K562 (cell line): ENCODE results near the gene SERPINF2. TPM values are rescaled to one million over a fixed set of nuclear protein-coding genes. Genes with fewer than 3 reads are reported as not detected.

ENCODE experiments used
- ATAC-seq: fragments of 200-7000 bp; cut with Tn5 transposase; 3 replicates; pipeline ENCODE4 v1.9.1; 2020; ENCODE audit warnings: moderate library complexity
- BruUV-seq: library from RNA; stranded (reverse); fragments of 400-500 nt; replicated peaks from 2 replicates; lab custom pipeline; 2021; lab: Mats Ljungman, UMichigan
- CTCF ChIA-PET: fragments of 300-600 bp; formaldehyde crosslinking; extraction: SDS; loops from one replicate; lab custom pipeline; 2021; ENCODE audit warnings: low intra/inter-chr PET ratio; lab: Yijun Ruan, JAX
- POLR2A ChIA-PET: fragments of 300-600, 350-650 bp; sonication (Branson Sonifier 250); formaldehyde crosslinking; extraction: SDS; loops from one replicate; lab custom pipeline; 2021; ENCODE audit warnings: antibody characterized with exemption, inconsistent platforms; lab: Yijun Ruan, JAX
- DNase-seq, 4 experiments: peaks; one replicate each; pipeline versions ENCODE4 v3.0.0 to v3.0.0-alpha.2; 2011 to 2018; ENCODE audit warnings: low spot score in 3 of 4, mixed read lengths in 3 of 4; ENCODE audit errors: extremely low read depth in 1 of 4
- FAIRE-seq: peaks from 2 replicates; lab custom pipeline; 2011; peaks lifted over from hg19 to GRCh38; lab: Jason Lieb, UNC
- H2AFZ ChIP-seq: 2 replicates; pipeline ENCODE4 v1.6.0; 2011; ENCODE audit warnings: low read depth, low read length, control low read depth, inconsistent platforms
- H3K27ac ChIP-seq: fragments of 200-600 bp; 3 replicates; pipeline ENCODE4 v1.8.0; 2011; ENCODE audit warnings: low read depth, mild to moderate bottlenecking, control low read depth, inconsistent platforms, low read length, moderate library complexity, mixed read lengths; ENCODE audit errors: extremely low read depth
- H3K27me3 ChIP-seq, 2 experiments: fragments of 300-600 bp in 1 of 2; 2 replicates in 1 of 2; 3 replicates in 1 of 2; pipeline versions ENCODE4 v1.6.0 to v1.8.0; 2011; ENCODE audit warnings: inconsistent platforms in 2 of 2, low read length in 2 of 2, mild to moderate bottlenecking in 1 of 2, mixed read lengths in 1 of 2, moderate library complexity in 1 of 2; ENCODE audit not compliant: control insufficient read depth in 2 of 2, insufficient read depth in 2 of 2
- H3K36me3 ChIP-seq: fragments of 300-600 bp; 3 replicates; pipeline ENCODE4 v1.8.0; 2011; ENCODE audit warnings: mild to moderate bottlenecking, low read length, inconsistent platforms; ENCODE audit not compliant: control insufficient read depth, insufficient read depth
- H3K4me1 ChIP-seq, 2 experiments: fragments of 200-600 bp in 1 of 2; replicated peaks in 1 of 2; 2 replicates in 1 of 2; 3 replicates in 1 of 2; pipeline versions ENCODE4 v1.5.1 to v1.8.0; 2011; ENCODE audit warnings: inconsistent platforms in 2 of 2, low read length in 2 of 2, mild to moderate bottlenecking in 1 of 2, mixed read lengths in 1 of 2, moderate library complexity in 1 of 2; ENCODE audit not compliant: control insufficient read depth in 2 of 2, insufficient read depth in 2 of 2
- H3K4me2 ChIP-seq: 2 replicates; pipeline ENCODE4 v1.6.1; 2011; ENCODE audit warnings: low read length, control low read depth, inconsistent platforms, mixed read lengths; ENCODE audit not compliant: insufficient read depth
- H3K4me3 ChIP-seq: fragments of 200-600 bp; sonication (generic), shearing (Covaris generic); 2 replicates; pipeline ENCODE4 v1.5.1; 2016; ENCODE audit warnings: control low read depth, inconsistent platforms
- H3K79me2 ChIP-seq: fragments of 200-600 bp; 3 replicates; pipeline ENCODE4 v1.8.0; 2011; ENCODE audit warnings: low read length, inconsistent platforms; ENCODE audit not compliant: control insufficient read depth, insufficient read depth
- H3K9ac ChIP-seq, 2 experiments: 2 replicates each; pipeline versions ENCODE4 v1.6.0 to v1.6.1; 2011; ENCODE audit warnings: low read depth in 2 of 2, low read length in 2 of 2, control low read depth in 1 of 2, inconsistent platforms in 1 of 2, mild to moderate bottlenecking in 1 of 2, mixed read lengths in 1 of 2; ENCODE audit not compliant: insufficient read depth in 1 of 2
- H3K9me1 ChIP-seq: one replicate; pipeline ENCODE4 v1.6.0; 2011; ENCODE audit warnings: inconsistent platforms, mild to moderate bottlenecking, low read length, moderate library complexity; ENCODE audit not compliant: control insufficient read depth, insufficient read depth
- H3K9me3 ChIP-seq: replicated peaks from 2 replicates; pipeline ENCODE4 v1.5.1; 2011; ENCODE audit warnings: low read depth, low read length, inconsistent platforms; ENCODE audit not compliant: control insufficient read depth, insufficient read depth
- H4K20me1 ChIP-seq: replicated peaks from 2 replicates; pipeline ENCODE4 v1.6.1; 2011; ENCODE audit warnings: low read length, inconsistent platforms, mixed read lengths; ENCODE audit not compliant: control insufficient read depth, insufficient read depth
- CBFA2T3 ChIP-seq: fragments of 450-650 bp; IDR thresholded peaks from 2 replicates; pipeline ENCODE4 v1.6.1; 2017
- CBX2 ChIP-seq: fragments of 200-600 bp; sonication (generic); IDR thresholded peaks from one replicate; pipeline ENCODE4 v1.6.1; 2012; ENCODE audit warnings: mild to moderate bottlenecking, low read length, inconsistent platforms; ENCODE audit not compliant: insufficient read depth, poor library complexity, severe bottlenecking
- ILK ChIP-seq: fragments of 450-650 bp; IDR thresholded peaks from 2 replicates; pipeline ENCODE4 v1.6.1; 2016; ENCODE audit warnings: missing genetic modification characterization, low read depth, mild to moderate bottlenecking, missing compliant biosample characterization, moderate library complexity, borderline replicate concordance
- KLF13 ChIP-seq: fragments of 450-650 bp; IDR thresholded peaks from 2 replicates; pipeline ENCODE4 v1.6.1; 2016; ENCODE audit warnings: missing genetic modification characterization, low read depth, mild to moderate bottlenecking, missing compliant biosample characterization, moderate library complexity, borderline replicate concordance
- MAFF ChIP-seq: IDR thresholded peaks from 2 replicates; pipeline ENCODE4 v1.6.1; 2012; ENCODE audit warnings: low read length, improper control_type of control experiment
- ZNF586 ChIP-seq: fragments of 450-650 bp; formaldehyde crosslinking; conservative IDR thresholded peaks from 2 replicates; pipeline ENCODE4 v1.4.0; 2020; ENCODE audit warnings: mild to moderate bottlenecking, moderate library complexity
- ZNF696 ChIP-seq: fragments of 250-450 bp; sonication (Bioruptor Pico); conservative IDR thresholded peaks from 2 replicates; pipeline ENCODE4 v1.4.0; 2020; ENCODE audit warnings: mild to moderate bottlenecking, moderate library complexity
- WGBS: fragments of 100-300 bp; shearing (Covaris generic); methylation state at CpG from one replicate; pipeline ENCODE4 v1.1.6; 2016; ENCODE audit warnings: low coverage, mixed read lengths; ENCODE audit not compliant: insufficient coverage; ENCODE audit errors: missing lambda C conversion rate; 5-methylcytosine and 5-hydroxymethylcytosine counted together
- in situ Hi-C: fragments of 300-500 bp; cut with MboI; formaldehyde crosslinking; loops from 4 replicates; pipeline ENCODE4 v1.15.0; 2018; ENCODE audit warnings: inconsistent platforms, mixed read lengths
- intact Hi-C: fragments of 100-400 bp; cut with micrococcal nuclease; formaldehyde crosslinking; loops from 2 replicates; pipeline ENCODE4 v1.14.2; 2022
- polyA plus RNA-seq, 8 experiments: library from polyadenylated mRNA; depleted of rRNA in 4 of 8; stranded (reverse) in 5 of 8; unstranded in 3 of 8; fragments of >200 nt; fragmentation: Nextera tagmentation in 2 of 8; fragmentation: Illumina TruSeq in 1 of 8; extraction: Ambion mirVana in 2 of 8; extraction: Trizol in 1 of 8; gene quantifications; 2 replicates each; pipeline versions ENCODE4 v1.2.1 to v1.2.3, GENCODE V29; 2011 to 2014; ENCODE audit warnings: inconsistent platforms in 1 of 8, missing spikeins in 1 of 8
- total RNA-seq, 7 experiments: library from RNA; depleted of rRNA in 6 of 7; stranded (reverse); fragments of >200 nt in 6 of 7; fragmentation: Illumina TruSeq in 2 of 7; extraction: Trizol in 2 of 7; gene quantifications; 2 replicates each; pipeline versions ENCODE4 v1.2.1 to v1.2.3, GENCODE V29; 2011 to 2021; ENCODE audit warnings: low replicate concordance in 1 of 7

The SERPINF2 gene
- total and polyA plus RNA-seq, 9 of the 15 experiments (the other 6 are each of a cell fraction or from before 2014, with no cell fraction given): 0.22 TPM; not detected in 8

- FAIRE-seq (no peak), DNase-seq (no peak), ATAC-seq (no peak)
- ChIA-PET CTCF (no interaction called here), POLR2A (interaction anchor here (0.6 kb wide), 1 partner anchor 18 kb away, joined by 4 read pairs; no protein-coding TSS in a partner anchor)
- intact Hi-C loops: no loop called here
- H3K9ac ChIP-seq: no peak overlapping the region; a peak in 1 of 4 replicates
- H3K9me1 ChIP-seq: no peaks in the 10 kb centered on the region
- peaks cover 0 to 21% of the 10 kb centered on the region in 2 experiments; a peak in 2 of 5 replicates for H3K4me1 ChIP-seq
- H3K27ac ChIP-seq: no peak overlapping the region
- H3K4me2 ChIP-seq: no peak overlapping the region
- no peak for TF ChIP-seq ZNF586 (CRISPR knock-in tag)
- TF ChIP-seq CBX2: no peak
- TF ChIP-seq ZNF696 (CRISPR knock-in tag): no peak
- no peak for TF ChIP-seq KLF13 (tag)
- no peak for TF ChIP-seq MAFF
- TF ChIP-seq CBFA2T3: no peak
- no peak for TF ChIP-seq ILK (tag)
- no peaks in the 10 kb centered on the region for H3K36me3 ChIP-seq
- H4K20me1 ChIP-seq: no peaks in the 10 kb centered on the region
- peaks cover 5 to 12% of the 10 kb centered on the region in 2 experiments; a peak in 4 of 5 replicates for H3K27me3 ChIP-seq
- H3K9me3 ChIP-seq: no peaks in the 10 kb centered on the region
- no peaks in the 10 kb centered on the region for H3K79me2 ChIP-seq
- in situ Hi-C loops: no loop called here
- WGBS: 28% methylated on average over 11 of the region's 29 CpGs
- no peak overlapping the region for H2AFZ ChIP-seq
- BruUV-seq: no TSS peak
- no peak overlapping the region for H3K4me3 ChIP-seq
These were observed 2.2 kb downstream of the SERPINF2 start for GRCh38 chr17:1744551-1745512.
